ENCODE results near the gene ADAM23.

Gene ADAM23

DNA sequence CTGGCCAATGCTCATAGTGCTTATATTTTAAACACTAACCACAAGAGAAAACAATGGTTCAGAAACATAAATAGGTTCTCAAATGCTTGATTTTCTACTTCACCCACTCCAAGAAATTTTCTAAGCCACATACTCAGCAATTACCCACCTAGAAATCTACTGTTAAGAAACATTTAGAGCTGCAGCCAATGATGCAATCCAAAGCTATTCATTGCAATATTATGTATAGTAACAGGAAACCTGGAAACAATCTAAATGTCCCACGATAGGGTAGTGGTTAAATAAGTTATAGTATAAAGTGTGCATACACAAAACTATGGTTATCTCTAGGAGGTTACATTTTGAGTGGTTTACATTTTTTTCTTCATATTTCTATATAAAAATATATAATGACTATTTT lies 204.7 kb downstream of the ADAM23 start:
- no peak for DNase-seq (ENCODE audit: low spot score)

DNA sequence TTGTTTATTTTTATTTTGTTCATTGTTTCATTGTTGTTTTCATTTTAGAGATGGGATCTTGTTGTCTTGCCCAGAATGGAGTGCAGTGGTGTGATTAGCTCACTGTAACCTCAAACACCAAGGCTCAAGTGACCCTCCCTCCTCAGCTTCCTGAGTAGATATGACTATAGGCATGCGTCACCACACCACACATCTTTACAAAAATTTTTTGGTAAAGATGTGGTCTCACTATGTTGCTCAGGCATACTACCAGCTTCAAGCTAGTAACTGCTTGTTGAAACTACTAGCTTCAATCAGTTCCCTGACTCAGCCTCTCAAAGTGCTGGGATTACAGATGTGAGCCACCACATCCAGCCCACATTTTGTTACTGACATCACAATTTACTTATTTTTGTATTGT lies 213.8 kb downstream of the ADAM23 start:
- DNase-seq (ENCODE audit: low spot score): no peak

DNA sequence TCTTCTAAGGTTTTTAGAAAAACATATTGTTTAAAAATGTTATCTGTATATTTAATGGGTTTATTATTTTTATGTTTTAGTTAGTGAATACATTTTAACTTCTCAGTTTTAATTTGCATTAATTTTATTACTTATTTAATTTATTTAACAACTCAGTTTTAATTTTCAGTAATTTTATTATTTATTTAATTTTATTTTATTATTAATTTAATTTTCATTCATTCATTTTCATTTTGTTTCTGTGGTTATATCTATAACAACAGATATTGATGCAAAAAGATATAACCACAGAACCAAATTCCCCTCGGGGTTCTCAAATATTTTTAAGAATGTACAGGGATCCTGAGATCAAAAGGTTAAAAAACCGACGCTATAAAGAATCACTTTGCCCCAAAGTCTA lies 221.9 kb downstream of the ADAM23 start:
- no peak for DNase-seq (ENCODE audit: low spot score)
